ENCODE results near the gene JAG2.

JAG2 gene

DNA sequence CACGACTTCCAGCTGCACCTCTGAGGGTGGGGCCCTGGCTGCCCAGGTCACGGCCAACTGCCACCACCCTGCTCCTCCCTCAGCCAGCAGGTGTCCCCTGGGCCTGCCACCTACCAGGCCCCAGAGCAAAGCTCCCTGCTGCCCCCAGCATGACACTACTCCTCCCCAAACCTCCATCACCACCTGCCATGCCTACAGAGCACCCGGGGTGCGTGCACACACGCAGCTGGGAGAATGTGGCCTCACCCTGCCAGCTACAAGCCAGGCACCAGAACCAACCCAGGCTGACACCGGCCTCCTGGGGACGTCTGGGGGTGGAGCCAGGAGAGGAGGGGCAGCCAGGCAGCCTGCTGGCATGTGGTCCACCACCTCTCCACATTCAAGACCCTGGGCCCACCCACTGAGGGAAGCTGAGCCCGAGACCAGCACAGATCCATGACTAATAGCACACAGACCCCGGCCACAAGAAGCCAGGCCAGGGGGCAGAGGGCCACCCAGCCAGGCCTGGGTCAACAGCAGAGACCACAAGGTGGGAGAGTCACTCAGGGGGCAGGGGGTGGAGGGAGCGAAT lies 3.4 kb downstream of the JAG2 start:
- DNase-seq (ENCODE audit: low spot score), result no peak

- no peak for DNase-seq (ENCODE audit: low spot score)
Measured at GRCh38 chr14:105163040-105163742, 5.4 kb downstream of the JAG2 start.

- DNase-seq (ENCODE audit: low spot score), result no peak
Measured at GRCh38 chr14:105162669-105162979, 6.0 kb downstream of the JAG2 start.

GRCh38 chr14:105161964-105162668 lies 6.5 kb downstream of the JAG2 start:
- DNase-seq (ENCODE audit: low spot score), result no peak

GRCh38 chr14:105161309-105161708 lies 7.3 kb downstream of the JAG2 start:
- no peak for DNase-seq (ENCODE audit: low spot score)

GRCh38 chr14:105160776-105161175 lies 7.8 kb downstream of the JAG2 start:
- no peak for DNase-seq (ENCODE audit: low spot score)

- DNase-seq (ENCODE audit: low spot score), result no peak
Measured at GRCh38 chr14:105159344-105159743, 9.2 kb downstream of the JAG2 start.

DNA sequence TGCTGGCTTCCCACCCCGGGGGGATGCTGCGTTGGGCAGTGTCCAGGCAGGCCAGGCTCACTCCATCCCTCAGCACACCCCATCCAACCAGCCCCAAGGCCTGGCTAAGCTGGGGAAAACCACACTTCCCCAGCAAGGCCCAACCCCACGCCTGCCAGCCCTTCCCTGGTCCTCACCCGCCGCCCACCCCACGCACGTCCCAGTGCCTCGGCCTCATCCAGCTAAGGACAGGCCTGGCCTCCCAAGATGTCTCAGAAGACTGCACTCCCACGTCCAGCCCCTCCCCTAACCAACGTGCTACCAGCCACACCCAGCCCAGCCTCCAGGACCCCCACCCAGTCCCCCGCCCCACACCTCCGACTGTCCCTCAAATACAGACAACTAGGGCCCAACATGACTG lies 9.8 kb downstream of the JAG2 start:
- DNase-seq (ENCODE audit: low spot score), result no peak

- DNase-seq (ENCODE audit: low spot score), result no peak
Measured at GRCh38 chr14:105157872-105158271, 10.7 kb downstream of the JAG2 start.

DNA sequence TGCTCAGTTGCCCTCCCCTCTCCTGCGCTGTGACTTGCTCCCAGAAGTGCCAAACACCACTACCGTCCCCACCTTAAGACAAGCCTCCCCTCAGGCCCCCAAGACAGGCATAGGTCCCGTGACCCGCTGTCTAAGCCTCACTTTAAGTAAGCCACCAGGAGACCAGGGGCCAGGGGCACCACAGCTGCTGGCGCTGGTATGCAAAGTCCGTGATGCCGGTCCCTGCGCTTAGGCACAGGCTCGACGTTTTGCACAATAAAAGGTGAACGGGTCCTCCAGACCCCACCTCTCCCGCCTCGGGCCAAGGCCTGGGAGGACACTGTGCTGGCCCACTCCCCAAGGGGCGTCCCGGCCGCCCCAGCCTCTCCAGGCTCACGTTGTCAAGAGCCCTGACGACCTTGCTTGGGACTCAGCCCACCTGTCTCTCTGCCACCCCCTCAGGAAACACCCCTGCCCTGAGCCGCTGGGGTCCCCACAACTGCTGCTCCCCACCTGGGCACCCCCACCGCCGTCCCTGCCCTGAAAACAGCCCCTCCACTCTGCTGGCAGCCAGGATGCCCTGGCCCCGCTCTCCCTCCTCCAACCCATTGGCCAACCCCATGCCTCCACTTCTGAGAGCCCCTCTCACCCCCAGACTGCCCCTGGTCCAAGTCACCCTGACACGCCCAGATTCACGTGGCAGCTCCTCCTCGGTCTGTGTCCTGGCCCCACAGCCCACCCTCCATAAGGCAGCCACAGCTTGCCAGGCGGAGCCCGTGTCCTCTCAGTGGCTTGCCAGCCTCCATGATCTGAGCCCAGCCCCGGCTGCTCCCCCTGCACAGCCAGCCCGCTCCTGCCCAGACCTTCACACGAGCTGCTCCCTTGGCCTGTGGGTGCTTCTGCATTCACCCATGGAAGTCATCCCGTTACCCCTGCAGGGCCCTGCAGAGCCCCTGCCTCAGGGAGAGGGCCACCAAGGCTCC lies 11.9 kb downstream of the JAG2 start:
- no peak for DNase-seq (ENCODE audit: low spot score)

DNA sequence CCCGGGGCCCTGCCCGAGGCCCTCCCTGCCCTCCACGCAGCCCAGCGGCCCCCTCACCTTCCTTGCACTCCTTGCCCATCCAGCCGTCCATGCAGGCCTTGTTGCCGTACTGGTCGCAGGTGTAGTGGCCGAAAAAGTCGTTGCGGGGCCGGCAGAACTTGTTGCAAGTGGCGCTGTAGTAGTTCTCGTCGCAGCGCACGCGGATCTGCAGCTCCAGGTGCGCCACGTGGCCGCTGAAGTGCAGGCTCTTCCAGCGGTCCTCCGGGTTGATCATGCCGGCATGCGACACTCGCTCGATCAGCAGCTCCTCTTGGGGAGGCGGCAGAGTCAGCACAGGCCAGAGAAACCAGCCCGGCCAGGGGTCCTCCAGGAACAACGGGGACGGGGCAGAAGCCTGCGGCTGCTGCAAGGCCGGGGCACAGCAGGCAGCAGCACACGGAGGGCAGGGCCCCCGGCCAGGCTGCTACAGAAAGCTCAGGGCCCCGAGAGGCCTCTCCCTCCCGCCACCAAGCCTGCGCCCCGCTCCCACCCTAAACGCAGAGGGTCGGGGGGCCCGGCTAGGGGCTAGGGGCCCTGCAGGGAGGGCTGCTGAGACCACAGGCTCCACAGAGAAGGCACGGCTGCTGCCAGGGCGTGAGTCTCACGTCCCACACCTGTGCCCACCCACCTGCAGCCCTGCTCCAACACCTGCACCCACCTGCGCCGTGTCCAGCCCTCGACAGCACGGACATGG lies 12.7 kb downstream of the JAG2 start:
- DNase-seq (ENCODE audit: low spot score), result no peak

DNA sequence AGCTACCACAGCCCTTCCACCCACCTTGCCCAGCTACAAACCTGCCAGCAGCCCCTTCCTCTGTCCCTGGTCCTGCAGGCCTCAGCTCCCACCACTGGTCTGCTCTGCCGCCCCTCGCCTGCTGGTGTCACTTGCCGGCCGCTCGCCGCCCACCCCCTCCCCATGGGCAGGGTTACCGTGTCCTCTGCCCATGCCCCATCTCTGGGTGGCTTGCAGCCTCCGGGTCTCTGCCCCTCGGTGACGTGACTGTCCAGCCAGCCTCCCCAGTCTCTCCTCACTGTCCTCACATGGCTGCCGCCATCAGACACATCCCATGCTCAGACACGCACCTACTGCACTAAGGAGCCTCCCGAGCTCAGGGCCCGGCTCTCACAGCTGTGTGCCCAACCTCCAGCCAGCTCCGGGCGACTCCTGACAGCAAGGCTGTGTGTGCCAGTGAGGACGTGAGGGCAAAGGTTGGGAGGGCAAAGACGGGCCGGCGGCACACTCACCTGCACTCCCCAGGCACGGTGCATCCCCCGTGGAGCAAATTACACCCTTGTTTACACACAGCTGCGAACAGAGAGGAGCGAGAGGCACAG lies 13.4 kb downstream of the JAG2 start:
- DNase-seq (ENCODE audit: low spot score), result no peak

DNA sequence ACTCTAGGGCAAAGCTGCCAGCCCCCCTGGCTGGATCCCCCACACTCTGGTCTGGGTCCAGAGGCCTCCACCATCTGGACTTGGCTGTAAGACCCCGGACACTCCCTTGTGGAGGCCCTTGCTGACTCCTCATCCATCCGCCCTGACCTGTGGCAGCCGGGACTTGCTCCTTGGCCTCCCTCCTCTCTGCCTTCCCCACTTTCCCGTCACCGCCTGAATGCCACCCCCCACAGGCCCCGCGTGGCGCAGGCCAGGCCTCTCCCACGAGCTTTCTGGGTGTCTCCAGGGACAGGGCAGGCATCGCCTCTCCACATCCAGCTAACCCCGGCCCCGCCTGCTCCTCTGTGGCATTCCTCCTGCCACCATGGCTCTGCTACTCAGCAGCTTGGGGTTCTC lies 14.1 kb downstream of the JAG2 start:
- DNase-seq (ENCODE audit: low spot score), result no peak

GRCh38 chr14:105153739-105154475 lies 14.7 kb downstream of the JAG2 start:
- DNase-seq (ENCODE audit: low spot score), result no peak

- DNase-seq (ENCODE audit: low spot score), result no peak
Measured at GRCh38 chr14:105153331-105153731, 15.2 kb downstream of the JAG2 start.

- DNase-seq (ENCODE audit: low spot score), result no peak
Measured at GRCh38 chr14:105152794-105153241, 15.8 kb downstream of the JAG2 start.

DNA sequence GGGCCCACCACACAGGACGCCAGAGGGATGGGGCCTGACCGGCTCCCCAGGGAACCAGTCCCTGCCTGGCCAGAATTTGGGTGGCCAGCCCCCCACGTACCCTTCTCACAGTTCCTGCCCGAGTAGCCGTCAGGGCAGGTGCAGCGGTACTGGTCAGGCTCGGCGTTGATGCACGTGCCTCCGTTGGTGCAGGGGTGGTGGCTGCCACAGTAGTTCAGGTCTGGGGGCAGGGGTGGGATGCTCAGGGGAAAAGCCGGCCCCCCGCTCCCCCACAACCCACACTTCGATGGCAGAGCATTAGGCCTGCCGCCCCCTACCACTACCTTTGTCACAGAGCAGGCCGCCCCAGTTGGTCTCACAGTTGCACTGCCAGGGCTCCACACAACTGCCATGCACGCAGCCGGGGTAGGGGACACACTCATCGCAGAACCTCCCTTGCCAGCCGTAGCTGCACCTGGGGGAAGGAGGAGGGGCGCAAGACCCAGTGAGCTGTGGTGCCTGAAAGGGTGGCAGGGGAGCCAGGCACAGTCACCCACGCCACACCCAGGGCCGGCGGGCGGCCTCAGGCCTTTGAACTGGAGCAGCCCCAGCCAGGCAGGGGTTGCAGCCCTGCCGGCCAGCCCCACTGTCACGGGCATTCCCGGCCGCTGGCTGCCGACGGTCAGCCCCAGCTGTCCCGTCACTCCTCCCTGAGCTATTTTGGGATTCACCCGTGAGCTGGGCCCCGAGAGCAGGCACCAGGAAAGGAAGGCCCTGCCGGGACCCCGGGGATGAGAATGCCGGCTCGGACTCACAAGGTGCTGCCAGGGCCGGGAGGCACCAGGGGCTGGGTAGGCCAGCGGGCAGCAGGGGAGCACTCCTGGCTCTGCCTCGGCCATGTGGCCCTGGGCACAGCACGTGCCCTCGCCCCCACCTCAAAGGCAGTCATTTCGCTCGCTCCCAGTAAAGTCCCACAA lies 16.5 kb downstream of the JAG2 start:
- no peak for DNase-seq (ENCODE audit: low spot score)

GRCh38 chr14:105151084-105151837 lies 17.3 kb downstream of the JAG2 start:
- no peak for DNase-seq (ENCODE audit: low spot score)

All from globus pallidus (tissue), 1 donor.